Progenitor cell of endocrine pancreas (in vitro differentiated cells): ENCODE results near the gene RAC3. TPM values are rescaled to one million over a fixed set of nuclear protein-coding genes. Genes with fewer than 3 reads are reported as not detected.

Source experiments
- DNase-seq: peaks from one replicate; pipeline ENCODE4 v3.0.0; 2021; ENCODE audit warnings: low spot score; ENCODE audit not compliant: unreplicated experiment
- H3K27ac Mint-ChIP-seq: 2 replicates; pipeline ENCODE4 v1.8.0; 2021; ENCODE audit warnings: mild to moderate bottlenecking, moderate library complexity, mixed read lengths
- H3K27me3 Mint-ChIP-seq: 2 replicates; pipeline ENCODE4 v1.8.0; 2021; ENCODE audit warnings: mixed read lengths
- H3K36me3 Mint-ChIP-seq: 2 replicates; pipeline ENCODE4 v1.8.0; 2022; ENCODE audit warnings: mixed read lengths; ENCODE audit not compliant: insufficient read depth
- H3K4me1 Mint-ChIP-seq: 2 replicates; pipeline ENCODE4 v1.8.0; 2021; ENCODE audit warnings: low read depth, mixed read lengths
- H3K4me3 Mint-ChIP-seq: 2 replicates; pipeline ENCODE4 v1.8.0; 2021; ENCODE audit warnings: low read depth, mild to moderate bottlenecking, moderate library complexity, mixed read lengths
- H3K9me3 Mint-ChIP-seq: 2 replicates; pipeline ENCODE4 v1.8.0; 2021; ENCODE audit warnings: low read depth, mixed read lengths
- CTCF ChIP-seq: fragments of 200-600 bp; sonication (generic); IDR thresholded peaks from one replicate; pipeline ENCODE4 v1.5.0; 2021; ENCODE audit warnings: antibody characterized with exemption, mild to moderate bottlenecking; ENCODE audit not compliant: unreplicated experiment
- total RNA-seq: library from RNA; stranded (reverse); gene quantifications from 2 replicates; pipeline ENCODE4 v1.2.1, GENCODE V29; 2021

RAC3 gene
- total RNA-seq, 1 donor from 2014 or later, result 25.2 TPM

GRCh38 chr17:82005701-82006348, 25.7 kb upstream of the RAC3 start:
- H3K9me3 Mint-ChIP-seq, result no peaks in the 10 kb centered on the region
- H3K4me3 Mint-ChIP-seq, result no peak overlapping the region
- no peaks in the 10 kb centered on the region for H3K27me3 Mint-ChIP-seq
- no peaks in the 10 kb centered on the region for H3K36me3 Mint-ChIP-seq
- no peak for DNase-seq
- no peak for TF ChIP-seq CTCF
- H3K27ac Mint-ChIP-seq, result no peak overlapping the region
- H3K4me1 Mint-ChIP-seq, result no peaks in the 10 kb centered on the region

GRCh38 chr17:82006468-82007227, 24.8 kb upstream of the RAC3 start:
- Mint-ChIP-seq H3K36me3 (no peaks in the 10 kb centered on the region), H3K4me1 (no peaks in the 10 kb centered on the region), H3K27ac (no peak overlapping the region), H3K4me3 (no peak overlapping the region), H3K9me3 (no peaks in the 10 kb centered on the region), H3K27me3 (no peaks in the 10 kb centered on the region)
- DNase-seq, result no peak
- TF ChIP-seq CTCF, result no peak

GRCh38 chr17:82007228-82007494, 24.3 kb upstream of the RAC3 start:
- no peak for DNase-seq

GRCh38 chr17:82007495-82008257, 23.8 kb upstream of the RAC3 start:
- Mint-ChIP-seq H3K4me3 (no peak overlapping the region), H3K27ac (no peak overlapping the region), H3K4me1 (no peaks in the 10 kb centered on the region), H3K9me3 (no peaks in the 10 kb centered on the region), H3K36me3 (no peaks in the 10 kb centered on the region), H3K27me3 (no peaks in the 10 kb centered on the region)
- no peak for TF ChIP-seq CTCF
- no peak for DNase-seq

More at GRCh38 chr17:82007228-82007494, 24.3 kb upstream of the RAC3 start:
- H3K4me3 Mint-ChIP-seq, result no peak overlapping the region
- no peak overlapping the region for H3K27ac Mint-ChIP-seq
- TF ChIP-seq CTCF, result no peak
- H3K4me1 Mint-ChIP-seq, result no peaks in the 10 kb centered on the region
- H3K27me3 Mint-ChIP-seq, result no peaks in the 10 kb centered on the region
- H3K9me3 Mint-ChIP-seq, result no peaks in the 10 kb centered on the region
- H3K36me3 Mint-ChIP-seq, result no peaks in the 10 kb centered on the region

- no peaks in the 10 kb centered on the region for H3K27me3 Mint-ChIP-seq
- TF ChIP-seq CTCF, result no peak
- no peak for DNase-seq
- H3K27ac Mint-ChIP-seq, result no peak overlapping the region
- H3K36me3 Mint-ChIP-seq, result no peaks in the 10 kb centered on the region
- no peaks in the 10 kb centered on the region for H3K9me3 Mint-ChIP-seq
- no peak overlapping the region for H3K4me3 Mint-ChIP-seq
- H3K4me1 Mint-ChIP-seq, result no peaks in the 10 kb centered on the region
Observed at GRCh38 chr17:82008258-82008940, 23.1 kb upstream of the RAC3 start.
